Right hindlimb (tissue), 1 donor: Measurements from ENCODE around the gene C2orf49.

Experiments
- DNase-seq: peaks from one replicate; pipeline ENCODE4 v3.0.0-alpha.2; 2018

C2orf49 gene

DNA sequence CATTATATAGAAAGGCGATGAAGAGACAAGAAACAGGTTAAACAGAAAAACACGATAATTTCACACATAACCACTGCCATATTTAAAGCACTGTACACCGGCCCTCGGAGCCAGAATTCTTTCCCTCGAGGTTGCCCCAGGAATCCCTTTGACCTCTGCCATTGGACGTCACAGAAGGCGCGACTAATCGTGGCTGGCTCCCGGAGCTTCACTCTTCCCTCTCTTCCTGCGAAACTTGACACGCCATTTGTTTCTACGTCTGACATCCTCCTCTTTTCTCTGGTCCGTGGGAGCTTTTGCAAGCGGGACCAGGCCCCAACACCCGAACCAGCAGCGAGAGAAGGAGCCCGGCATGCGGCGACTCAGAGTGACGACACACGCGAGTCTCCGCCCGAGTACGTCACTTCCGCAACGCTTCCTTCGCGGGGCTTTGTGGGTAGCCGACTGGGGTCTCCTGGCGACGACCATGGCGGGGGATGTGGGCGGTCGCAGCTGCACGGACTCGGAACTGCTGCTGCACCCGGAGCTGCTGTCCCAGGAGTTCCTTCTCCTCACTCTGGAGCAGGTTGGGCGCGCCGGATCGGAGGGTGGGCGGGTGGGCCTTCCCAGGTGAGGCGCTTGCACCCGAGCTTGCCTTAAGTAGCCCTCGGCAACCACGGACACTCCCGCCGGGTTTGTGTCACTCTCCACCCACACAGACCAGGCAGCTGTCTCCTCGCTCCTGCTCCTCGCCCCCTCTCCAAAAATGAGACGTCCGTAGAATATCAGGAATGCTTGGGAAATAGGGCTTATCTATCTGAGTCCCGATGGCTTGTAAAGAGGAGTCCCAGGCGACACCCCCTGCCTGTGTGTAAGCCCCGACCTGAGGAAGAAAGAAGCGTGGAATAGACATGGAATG is at the start of gene C2orf49:
Gene C2orf49 (plus strand): TSS at position 419 of the 898 bp plus-strand sequence. CDS start 48 bp downstream, at position 467.
- peak; percentile 94 for DNase-seq

DNA sequence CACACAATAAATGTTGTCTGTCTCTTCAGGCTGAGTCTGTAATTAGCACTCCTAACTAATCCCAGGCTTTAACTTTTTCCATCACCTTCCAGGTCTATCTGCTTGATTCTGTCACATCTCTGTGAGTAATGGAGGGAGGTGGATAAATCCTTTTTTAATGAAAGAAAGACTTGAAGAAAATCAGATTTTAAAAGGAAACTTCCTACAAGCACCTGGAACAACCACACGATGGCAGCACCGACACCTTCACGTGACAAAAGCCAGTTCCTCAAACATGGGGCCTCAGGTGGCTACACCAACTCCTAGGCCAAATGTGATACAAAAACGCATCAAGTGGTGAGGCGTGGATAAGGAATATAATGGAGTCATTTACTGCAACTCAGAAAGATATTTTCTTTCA is 49.6 kb upstream of the C2orf49 start:
- DNase-seq: no peak

- DNase-seq: no peak
Measured at GRCh38 chr2:105288133-105288532, 49.2 kb upstream of the C2orf49 start.

DNA sequence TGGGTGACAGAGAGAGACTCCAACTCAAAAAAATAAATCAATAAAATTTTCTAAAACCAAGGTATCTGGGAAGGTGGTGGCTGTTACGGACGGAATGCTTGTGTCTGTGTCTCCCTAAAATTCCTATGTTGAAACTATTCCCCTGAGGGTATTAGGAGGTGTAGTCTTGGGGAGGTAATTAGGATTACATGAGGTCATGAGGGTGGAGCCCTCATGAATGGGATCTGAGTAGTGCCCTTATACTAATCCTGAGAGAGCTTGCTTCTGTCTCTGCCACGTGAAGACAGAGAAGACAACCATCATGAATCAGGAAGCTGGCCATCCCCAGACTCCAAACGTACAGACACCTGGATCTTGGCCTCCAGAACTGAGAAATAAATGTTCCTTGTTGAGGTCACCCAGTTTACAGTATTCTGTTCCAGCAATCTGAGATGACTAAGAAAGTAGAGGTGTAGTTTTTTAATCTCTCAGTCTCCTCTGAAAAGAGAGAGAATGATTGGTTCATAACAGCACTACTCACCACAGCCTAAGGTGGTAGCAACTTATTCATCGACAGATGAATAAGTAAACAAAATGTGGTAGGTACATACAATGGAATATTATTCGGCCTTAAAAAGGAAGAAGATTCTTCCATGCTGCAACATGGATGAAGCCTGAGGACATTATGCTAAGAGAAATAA is 46.2 kb upstream of the C2orf49 start:
- no peak for DNase-seq

- no peak for DNase-seq
Measured at GRCh38 chr2:105291981-105292380, 45.4 kb upstream of the C2orf49 start.

DNA sequence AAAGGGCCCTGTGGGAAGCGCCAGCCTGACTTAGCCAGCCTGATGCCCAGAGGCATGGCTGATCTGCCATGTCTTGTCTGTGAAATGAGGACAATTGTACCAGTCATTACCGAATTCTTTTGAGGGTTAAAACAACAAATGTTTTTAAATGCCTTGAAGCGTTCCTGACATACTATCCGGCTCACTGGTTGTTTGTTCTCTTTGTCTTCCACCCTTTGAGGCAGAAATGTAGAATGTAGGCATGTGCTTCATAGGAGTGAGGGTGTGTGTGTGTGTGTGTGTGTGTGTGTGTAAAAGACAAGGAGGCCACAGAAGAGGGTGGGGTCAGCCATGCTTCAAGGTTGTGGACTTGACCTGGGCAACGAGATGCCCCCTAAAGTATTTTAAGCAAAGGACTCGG is 43.3 kb upstream of the C2orf49 start:
- DNase-seq: no peak

GRCh38 chr2:105294844-105295481 is 42.4 kb upstream of the C2orf49 start:
- DNase-seq: peak; percentile 58

DNA sequence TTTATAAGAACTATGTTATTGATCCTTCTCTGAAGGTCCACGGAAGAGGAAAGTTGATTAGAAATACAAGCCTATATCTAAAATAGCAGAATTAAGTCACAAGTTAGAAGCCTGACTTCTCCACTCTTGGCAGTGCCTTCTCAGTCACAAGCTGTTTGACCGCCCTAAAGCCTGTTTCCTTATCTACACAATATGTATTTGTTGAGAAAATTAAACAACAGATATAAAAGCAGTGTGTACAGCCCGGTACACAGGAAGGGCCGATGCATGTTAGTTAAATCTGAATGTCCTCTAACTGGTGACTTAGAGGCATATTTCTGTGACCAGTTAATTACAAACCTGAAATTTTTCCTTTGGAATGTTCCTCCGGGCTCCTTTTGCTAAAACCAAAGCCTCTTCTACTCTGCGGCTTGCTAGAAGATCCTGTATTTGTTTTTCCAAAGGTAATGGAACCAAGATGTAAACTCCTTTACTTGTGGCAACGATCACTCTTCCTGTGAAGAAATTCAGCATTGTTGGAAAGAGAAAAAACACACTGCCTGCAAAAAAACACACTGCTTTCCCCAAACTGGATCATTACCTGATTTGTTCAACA is 41.2 kb upstream of the C2orf49 start:
- DNase-seq: no peak

DNA sequence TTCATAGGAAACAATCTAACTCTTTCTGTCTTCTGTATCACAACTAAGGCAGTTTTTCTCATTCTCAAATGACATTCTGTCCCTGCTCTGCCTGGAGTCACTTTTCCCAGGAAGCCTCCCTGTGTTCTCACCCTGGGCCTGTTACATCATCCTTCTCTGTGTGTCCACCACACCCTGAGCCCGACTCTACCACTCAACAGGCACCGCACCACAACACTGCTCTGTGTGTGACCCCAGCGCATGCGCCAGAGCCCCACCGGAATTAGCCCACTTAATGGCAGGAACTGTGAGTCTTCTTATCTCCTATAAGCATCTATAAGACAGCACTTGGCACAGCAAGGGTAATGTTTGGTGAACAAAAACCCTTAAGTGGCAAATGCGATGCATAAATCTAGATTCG is 40.1 kb upstream of the C2orf49 start:
- no peak for DNase-seq

DNA sequence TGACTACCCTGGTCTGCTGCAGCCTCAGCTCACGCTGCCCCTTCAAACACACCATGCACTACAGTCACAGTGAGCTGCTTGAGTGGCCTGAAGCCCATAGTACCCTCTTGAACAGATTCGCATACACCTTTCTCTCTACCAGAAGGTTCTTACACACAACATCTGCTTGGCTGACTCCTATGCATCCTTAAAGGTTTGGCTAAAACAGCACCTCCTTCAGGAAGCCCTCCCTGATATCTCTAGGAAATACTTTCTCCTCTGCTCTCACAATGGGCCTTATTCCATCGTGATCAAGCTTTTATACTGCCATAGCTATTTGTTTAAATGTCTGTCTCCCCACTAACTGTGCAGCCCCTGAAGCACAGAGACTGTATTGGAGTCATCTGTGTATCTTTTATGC is 39.3 kb upstream of the C2orf49 start:
- DNase-seq: no peak

GRCh38 chr2:105299290-105299689 is 38.0 kb upstream of the C2orf49 start:
- no peak for DNase-seq

DNA sequence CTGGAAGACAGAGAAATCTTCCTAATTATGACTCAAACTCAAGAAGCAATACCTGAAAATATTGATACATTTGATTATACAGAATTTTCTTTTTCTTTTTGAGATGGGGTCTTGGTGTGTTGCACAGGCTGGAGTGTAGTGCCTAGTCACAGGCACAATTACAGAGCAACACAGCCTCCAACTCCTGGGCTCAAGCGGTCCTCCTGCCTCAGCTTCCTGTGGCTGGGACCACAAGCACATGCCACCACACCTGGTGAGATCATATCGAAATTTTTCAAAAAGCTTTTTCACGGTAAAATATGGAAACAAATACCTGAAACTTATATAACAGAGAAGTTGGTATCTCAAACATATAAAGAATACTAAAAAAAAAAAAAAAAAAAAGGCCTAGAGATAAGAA is 35.7 kb upstream of the C2orf49 start:
- DNase-seq: no peak

- no peak for DNase-seq
Measured at GRCh38 chr2:105307146-105307545, 30.2 kb upstream of the C2orf49 start.

GRCh38 chr2:105307550-105307949 is 29.8 kb upstream of the C2orf49 start:
- no peak for DNase-seq

- no peak for DNase-seq
Measured at GRCh38 chr2:105307962-105308361, 29.4 kb upstream of the C2orf49 start.

DNA sequence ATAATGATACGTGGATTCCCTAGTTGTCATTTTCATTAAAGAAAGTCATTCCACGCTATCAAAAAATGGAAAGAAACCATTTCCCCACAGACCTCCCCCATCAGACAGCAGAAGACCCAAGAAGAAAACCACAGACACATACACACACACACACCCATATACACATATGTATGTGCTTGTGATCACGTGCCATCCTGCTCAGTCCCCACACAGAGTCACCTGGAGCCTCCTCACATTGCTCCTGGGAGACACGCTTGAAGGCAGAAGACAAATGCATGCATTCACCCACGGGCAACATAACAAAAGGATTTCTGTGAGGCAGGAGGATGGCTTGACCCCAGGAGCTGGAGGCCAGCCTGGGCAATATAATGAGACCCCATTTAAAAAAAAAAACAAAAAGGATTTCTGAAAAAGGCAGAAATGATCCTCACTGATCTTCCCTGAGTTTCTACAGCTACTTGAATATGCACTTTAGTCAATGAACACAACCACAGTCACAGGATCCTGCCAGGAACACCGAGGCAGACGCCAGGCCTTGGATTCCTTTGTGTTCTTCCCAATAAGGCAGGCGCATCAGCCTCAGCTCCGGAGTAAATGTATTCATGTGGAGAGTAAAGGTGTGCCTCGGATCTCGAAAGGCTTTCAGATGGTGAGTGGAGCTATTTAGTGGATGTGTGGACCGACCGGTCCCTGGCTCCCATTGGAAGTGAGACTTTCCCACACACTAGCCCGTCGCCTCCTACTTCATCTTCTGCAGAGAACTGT is 28.8 kb upstream of the C2orf49 start:
- DNase-seq: no peak

DNA sequence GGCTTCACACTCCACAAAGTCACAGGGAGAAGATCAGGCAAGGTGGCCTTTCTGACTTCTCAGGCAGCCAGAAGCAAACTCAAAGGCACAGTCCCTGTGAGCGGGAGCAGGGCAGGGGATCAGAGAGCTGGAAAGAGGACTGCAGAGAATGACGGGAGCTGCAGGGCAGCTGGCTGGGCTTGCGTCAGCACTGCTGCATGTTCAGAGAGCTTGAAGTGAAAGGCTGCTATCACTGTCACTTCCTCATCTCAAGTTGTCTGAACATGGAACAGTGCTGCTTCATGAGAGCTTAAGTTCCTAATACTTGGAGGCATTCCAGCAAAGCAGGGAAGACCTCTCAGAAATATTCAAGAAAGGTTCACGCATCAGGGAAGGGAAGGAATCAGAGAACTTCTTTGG is 28.2 kb upstream of the C2orf49 start:
- no peak for DNase-seq

GRCh38 chr2:105313877-105314276 is 23.5 kb upstream of the C2orf49 start:
- DNase-seq: no peak

- DNase-seq: no peak
Measured at GRCh38 chr2:105315314-105315713, 22.0 kb upstream of the C2orf49 start.

DNA sequence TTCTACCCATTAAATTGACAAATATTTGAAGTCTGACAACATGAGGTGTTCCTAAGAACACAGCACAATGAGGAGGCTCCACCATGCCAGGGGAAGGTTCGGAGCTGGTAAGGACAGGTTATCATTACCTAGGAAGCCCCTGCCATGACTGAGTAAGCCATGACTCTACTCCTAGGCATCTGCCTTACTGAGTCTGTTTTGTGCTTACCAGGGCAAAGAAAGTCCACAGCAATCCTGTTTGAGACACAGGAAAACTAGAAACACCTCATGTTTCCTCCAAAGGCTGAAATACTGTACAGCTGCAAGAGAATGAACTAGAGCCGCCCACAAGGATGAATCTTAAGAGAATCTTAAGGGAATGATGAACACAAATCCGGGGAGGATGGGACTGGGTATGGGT is 19.4 kb upstream of the C2orf49 start:
- no peak for DNase-seq

GRCh38 chr2:105320651-105321215 is 16.6 kb upstream of the C2orf49 start:
- DNase-seq: no peak
